Pancreas (tissue), 10 donors: Measurements from ENCODE around the gene FAM3B. TPM values are rescaled to one million over a fixed set of nuclear protein-coding genes. Genes with fewer than 3 reads are reported as not detected.
A peak's percentile ranks its signal among the peaks of the same experiment; 100 is the strongest.
"Not testable (repeated sequence)": the region's sequence is repeated elsewhere in the genome, so short reads cannot be mapped to it uniquely, and the experiment has no call there.

Experiments
- ATAC-seq, 4 donors: fragments of 200-7000 bp; cut with Tn5 transposase; one replicate each; pipeline versions ENCODE4 v1.8.0 to v1.9.1; 2020; ENCODE audit warnings: mild to moderate bottlenecking in 4 of 4, moderate library complexity in 4 of 4
- DNase-seq, 6 donors: peaks; one replicate each; pipeline ENCODE4 v3.0.0-alpha.2; 2020
- FAIRE-seq: peaks from 2 replicates; lab custom pipeline; 2012; peaks lifted over from hg19 to GRCh38; lab: Jason Lieb, UNC
- H3K27ac ChIP-seq, 4 donors: fragments of 200-600 bp; sonication (generic); 1 replicate in 3 of 4; 2 replicates in 1 of 4; pipeline versions ENCODE4 v1.5.0 to v1.8.0; 2020
- H3K27me3 ChIP-seq, 4 donors: fragments of 200-600 bp; one replicate each; pipeline ENCODE4 v1.8.0; 2021
- H3K36me3 ChIP-seq, 3 donors: fragments of 200-600 bp; sonication (generic) in 1 of 3; one replicate each; pipeline versions ENCODE4 v1.5.0 to v1.8.0; 2020 to 2021
- H3K4me1 ChIP-seq, 3 donors: fragments of 200-600 bp; one replicate each; pipeline ENCODE4 v1.8.0; 2021
- H3K4me3 ChIP-seq, 4 donors: fragments of 200-600 bp; sonication (generic) in 2 of 4; one replicate each; pipeline versions ENCODE4 v1.5.0 to v1.8.0; 2020 to 2021
- H3K9me3 ChIP-seq, 4 donors: fragments of 200-600 bp; one replicate each; pipeline ENCODE4 v1.8.0; 2021
- CTCF ChIP-seq, 4 donors: fragments of 200-600 bp; sonication (generic) in 3 of 4; IDR thresholded peaks; one replicate each; pipeline versions ENCODE4 v1.5.0 to v1.8.0; 2021; ENCODE audit warnings: antibody characterized with exemption in 4 of 4
- WGBS, 2 donors: extraction: QIAGEN DNeasy Blood & Tissue Kit; methylation state at CpG; one replicate each; pipeline ENCODE4 v1.1.7; 2013; 5-methylcytosine and 5-hydroxymethylcytosine counted together
- intact Hi-C, 3 donors: fragments of 100-400 bp; cut with DNase I; formaldehyde crosslinking; loops; one replicate each; pipeline versions ENCODE4 v1.11.1 to v1.14.2; 2022
- polyA plus RNA-seq, 2 donors: library from polyadenylated mRNA; stranded (reverse); fragments of 200-250 nt; gene quantifications; one replicate each; pipeline ENCODE4 v1.2.3, GENCODE V29; 2013
- total RNA-seq, 6 donors: library from RNA; stranded (reverse); fragmentation: NEBNext Ultra II Directional in 4 of 6; extraction: Animal tissue kit (Norgen Biotek cat#: 25700) in 4 of 6; gene quantifications; one replicate each; pipeline versions ENCODE4 v1.2.1 to v1.2.4, GENCODE V29; 2021 to 2023
- donor health status: healthy with polysubstance abuse.
- donor health status: DM: no; HTN: no; CAD: no; lungs with moderate emphysema.
- donor health status: DM: no; HTN: no; CAD: no.
- donor health status: control.
- donor health status: control.
- donor health status: Bipolar disorder and iron deficiency.
- donor health status: DM: yes; HTN: yes; CAD: no.
- donor health status: DM: no; HTN: no; CAD: no.
- donor health status: DM: no; HTN: no; CAD: no.
- donor health status: DM: yes; HTN: yes; CAD: no.

The FAM3B gene
- total and polyA plus RNA-seq, 8 donors = 71.9 to 142 (median 105) TPM

GRCh38 chr21:41302976-41303375 is 13.6 kb upstream of the FAM3B start:
- H3K4me1 ChIP-seq = no peaks in the 10 kb centered on the region
- WGBS, 2 donors = 88 to 91% methylated on average over 1 of the region's 1 CpG
- H3K27ac ChIP-seq = no peak overlapping the region
- H3K36me3 ChIP-seq = no peaks in the 10 kb centered on the region
- no peak for TF ChIP-seq CTCF (IDR thresholded peaks at IDR 0.05)
- no peaks in the 10 kb centered on the region for H3K9me3 ChIP-seq
- no peaks in the 10 kb centered on the region for H3K27me3 ChIP-seq
- ATAC-seq (no peak), DNase-seq (no peak), FAIRE-seq (no peak)
- intact Hi-C loops = no loop called here
- no peak overlapping the region for H3K4me3 ChIP-seq

- 93 to 95% methylated on average over 34 to 40 of the region's 40 CpGs for WGBS, 2 donors
- FAIRE-seq = no peak
Measured at GRCh38 chr21:41304068-41304720, 12.4 kb upstream of the FAM3B start.

DNA sequence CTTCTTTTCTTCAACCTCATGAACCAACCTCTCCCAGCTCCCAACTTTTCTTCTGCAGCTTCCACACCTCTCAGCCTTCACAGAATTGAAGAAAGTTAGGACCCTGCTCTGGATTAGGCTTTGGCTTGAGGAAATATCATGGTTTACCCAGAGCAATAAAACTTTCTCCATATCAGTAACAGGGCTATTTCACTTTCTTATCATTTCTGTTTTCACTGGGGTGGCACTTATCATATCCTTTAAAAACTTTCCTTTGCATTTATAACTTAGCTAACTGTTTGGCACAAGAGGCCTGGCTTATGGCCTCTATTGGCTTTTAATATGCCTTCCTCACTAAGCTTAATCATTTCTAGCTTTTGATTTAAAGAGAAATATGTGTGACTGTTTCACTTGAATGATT is 9.4 kb upstream of the FAM3B start:
- intact Hi-C loops = no loop called here
- no peak for TF ChIP-seq CTCF (IDR thresholded peaks at IDR 0.05)

More at GRCh38 chr21:41304068-41304720, 12.4 kb upstream of the FAM3B start:
- intact Hi-C loops = no loop called here
- TF ChIP-seq CTCF (IDR thresholded peaks at IDR 0.05) = no peak
- ATAC-seq (no peak), DNase-seq (peak in 2 of 6 donors; percentile 31 to 52)
- Histone ChIP-seq H3K4me1 (no peaks in the 10 kb centered on the region), H3K4me3 (no peak overlapping the region), H3K36me3 (no peaks in the 10 kb centered on the region), H3K27me3 (no peaks in the 10 kb centered on the region), H3K9me3 (no peaks in the 10 kb centered on the region), H3K27ac (no peak overlapping the region)

GRCh38 chr21:41313285-41314164 is 3.1 kb upstream of the FAM3B start:
- 96 to 98% methylated on average over 4 to 5 of the region's 8 CpGs for WGBS, 2 donors
- H3K36me3 ChIP-seq, H3K4me3 ChIP-seq, H3K27me3 ChIP-seq, FAIRE-seq, H3K27ac ChIP-seq, DNase-seq, H3K9me3 ChIP-seq, intact Hi-C loops, ATAC-seq: not testable (repeated sequence)
- peaks cover 0 to 12% (median 0%) of the 10 kb centered on the region in 3 donors for H3K4me1 ChIP-seq

More for the DNA sequence above, 9.4 kb upstream of the FAM3B start:
- no peak for DNase-seq
- H3K36me3 ChIP-seq = no peaks in the 10 kb centered on the region
- no peak for FAIRE-seq
- H3K27ac ChIP-seq = no peak overlapping the region
- ATAC-seq = no peak
- no peaks in the 10 kb centered on the region for H3K4me1 ChIP-seq
- no peaks in the 10 kb centered on the region for H3K27me3 ChIP-seq
- H3K4me3 ChIP-seq = no peak overlapping the region
- no peaks in the 10 kb centered on the region for H3K9me3 ChIP-seq

DNA sequence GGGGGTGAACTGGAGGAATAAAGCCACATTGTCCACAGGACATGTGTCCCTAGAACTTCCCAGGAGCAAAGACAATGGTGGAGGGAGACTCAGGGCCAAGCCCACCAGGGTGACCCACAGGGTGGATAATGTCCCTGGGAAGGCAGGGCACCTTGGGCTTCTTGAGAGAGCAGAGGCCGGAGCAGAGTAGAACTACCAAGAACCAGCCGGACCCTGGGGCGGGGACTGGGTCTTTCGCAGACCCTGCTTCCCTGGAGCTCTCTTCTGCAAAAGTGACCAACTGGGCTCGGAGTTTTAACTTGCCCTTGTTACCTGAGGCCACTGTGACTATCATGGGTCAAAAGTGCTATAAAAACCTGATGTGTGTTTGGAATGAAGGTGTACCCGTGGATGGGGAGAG is 875 bp upstream of the FAM3B start:
- peaks cover 4 to 22% (median 7%) of the 10 kb centered on the region in 3 donors for H3K4me1 ChIP-seq
- peak overlapping the region in 2 of 4 donors; percentile 72 to 87 for H3K4me3 ChIP-seq
- no peak for TF ChIP-seq CTCF (IDR thresholded peaks at IDR 0.05)
- 85 to 86% methylated on average over 6 of the region's 6 CpGs for WGBS, 2 donors
- no peak for FAIRE-seq
- intact Hi-C loops = no loop called here
- H3K36me3 ChIP-seq = no peaks in the 10 kb centered on the region
- H3K27ac ChIP-seq = peak overlapping the region; percentile 88 to 97 (median 92)
- no peaks in the 10 kb centered on the region for H3K9me3 ChIP-seq
- DNase-seq = peak in 1 of 6 donors; percentile 51
- H3K27me3 ChIP-seq = no peaks in the 10 kb centered on the region
- no peak for ATAC-seq
